ENCODE data around the gene EMSY.
"Not testable (repeated sequence)": the region's sequence is repeated elsewhere in the genome, so short reads cannot be mapped to it uniquely, and the experiment has no call there.

The EMSY gene, protein sequence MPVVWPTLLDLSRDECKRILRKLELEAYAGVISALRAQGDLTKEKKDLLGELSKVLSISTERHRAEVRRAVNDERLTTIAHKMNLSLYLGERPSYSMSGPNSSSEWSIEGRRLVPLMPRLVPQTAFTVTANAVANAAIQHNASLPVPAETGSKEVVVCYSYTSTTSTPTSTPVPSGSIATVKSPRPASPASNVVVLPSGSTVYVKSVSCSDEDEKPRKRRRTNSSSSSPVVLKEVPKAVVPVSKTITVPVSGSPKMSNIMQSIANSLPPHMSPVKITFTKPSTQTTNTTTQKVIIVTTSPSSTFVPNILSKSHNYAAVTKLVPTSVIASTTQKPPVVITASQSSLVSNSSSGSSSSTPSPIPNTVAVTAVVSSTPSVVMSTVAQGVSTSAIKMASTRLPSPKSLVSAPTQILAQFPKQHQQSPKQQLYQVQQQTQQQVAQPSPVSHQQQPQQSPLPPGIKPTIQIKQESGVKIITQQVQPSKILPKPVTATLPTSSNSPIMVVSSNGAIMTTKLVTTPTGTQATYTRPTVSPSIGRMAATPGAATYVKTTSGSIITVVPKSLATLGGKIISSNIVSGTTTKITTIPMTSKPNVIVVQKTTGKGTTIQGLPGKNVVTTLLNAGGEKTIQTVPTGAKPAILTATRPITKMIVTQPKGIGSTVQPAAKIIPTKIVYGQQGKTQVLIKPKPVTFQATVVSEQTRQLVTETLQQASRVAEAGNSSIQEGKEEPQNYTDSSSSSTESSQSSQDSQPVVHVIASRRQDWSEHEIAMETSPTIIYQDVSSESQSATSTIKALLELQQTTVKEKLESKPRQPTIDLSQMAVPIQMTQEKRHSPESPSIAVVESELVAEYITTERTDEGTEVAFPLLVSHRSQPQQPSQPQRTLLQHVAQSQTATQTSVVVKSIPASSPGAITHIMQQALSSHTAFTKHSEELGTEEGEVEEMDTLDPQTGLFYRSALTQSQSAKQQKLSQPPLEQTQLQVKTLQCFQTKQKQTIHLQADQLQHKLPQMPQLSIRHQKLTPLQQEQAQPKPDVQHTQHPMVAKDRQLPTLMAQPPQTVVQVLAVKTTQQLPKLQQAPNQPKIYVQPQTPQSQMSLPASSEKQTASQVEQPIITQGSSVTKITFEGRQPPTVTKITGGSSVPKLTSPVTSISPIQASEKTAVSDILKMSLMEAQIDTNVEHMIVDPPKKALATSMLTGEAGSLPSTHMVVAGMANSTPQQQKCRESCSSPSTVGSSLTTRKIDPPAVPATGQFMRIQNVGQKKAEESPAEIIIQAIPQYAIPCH (N-terminal part only)

GRCh38 chr11:76444384-76445120, at the start of gene EMSY:
TSS of gene EMSY (plus strand) at chr11:76445018. CDS start at chr11:76446939, 1,921 bp downstream.
- peak; percentile 64 to 100 (median 98) for DNase-seq

GRCh38 chr11:76395296-76395695, 49.5 kb upstream of the EMSY start:
- no peak for DNase-seq

DNA sequence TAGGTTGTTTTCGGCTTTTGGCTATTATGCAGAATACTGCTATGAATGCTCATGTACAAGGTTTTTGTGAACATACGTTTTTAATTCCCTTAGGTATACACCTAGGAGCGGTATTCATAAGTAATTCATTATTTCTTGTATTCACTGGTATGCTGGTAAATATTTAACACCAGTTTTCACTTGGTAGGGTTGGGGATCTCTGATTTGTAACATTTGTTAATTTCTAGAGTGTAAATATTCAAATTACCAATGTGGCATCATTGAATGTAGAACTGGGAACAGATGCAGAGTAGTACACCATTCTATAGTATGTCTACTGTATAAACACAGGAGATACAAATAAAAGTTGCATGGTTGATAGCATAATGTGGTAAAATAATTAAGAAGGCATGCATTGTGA, 47.4 kb upstream of the EMSY start:
- DNase-seq, result no peak

DNA sequence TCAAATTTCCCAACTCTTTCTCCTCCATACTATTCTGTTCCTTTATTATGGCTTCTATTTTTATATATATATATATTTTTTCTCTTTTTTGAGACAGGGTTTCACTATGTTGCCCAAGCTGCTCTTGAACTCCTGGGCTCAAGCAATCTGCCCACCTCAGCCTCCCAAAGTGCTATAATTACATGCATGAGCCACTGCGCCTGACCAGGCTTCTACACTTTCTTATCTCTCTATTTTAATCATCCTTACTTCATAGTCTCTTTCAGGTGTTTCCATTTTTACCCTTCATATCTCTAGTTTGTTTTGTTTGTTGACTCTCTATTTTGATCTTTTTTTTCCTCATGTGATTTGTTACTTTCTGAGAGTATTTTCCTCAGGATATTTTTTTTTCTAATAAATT, 43.9 kb upstream of the EMSY start:
- no peak for DNase-seq

GRCh38 chr11:76401484-76401883, 43.3 kb upstream of the EMSY start:
- DNase-seq, result not testable (repeated sequence)

GRCh38 chr11:76406359-76406758, 38.5 kb upstream of the EMSY start:
- no peak for DNase-seq

DNA sequence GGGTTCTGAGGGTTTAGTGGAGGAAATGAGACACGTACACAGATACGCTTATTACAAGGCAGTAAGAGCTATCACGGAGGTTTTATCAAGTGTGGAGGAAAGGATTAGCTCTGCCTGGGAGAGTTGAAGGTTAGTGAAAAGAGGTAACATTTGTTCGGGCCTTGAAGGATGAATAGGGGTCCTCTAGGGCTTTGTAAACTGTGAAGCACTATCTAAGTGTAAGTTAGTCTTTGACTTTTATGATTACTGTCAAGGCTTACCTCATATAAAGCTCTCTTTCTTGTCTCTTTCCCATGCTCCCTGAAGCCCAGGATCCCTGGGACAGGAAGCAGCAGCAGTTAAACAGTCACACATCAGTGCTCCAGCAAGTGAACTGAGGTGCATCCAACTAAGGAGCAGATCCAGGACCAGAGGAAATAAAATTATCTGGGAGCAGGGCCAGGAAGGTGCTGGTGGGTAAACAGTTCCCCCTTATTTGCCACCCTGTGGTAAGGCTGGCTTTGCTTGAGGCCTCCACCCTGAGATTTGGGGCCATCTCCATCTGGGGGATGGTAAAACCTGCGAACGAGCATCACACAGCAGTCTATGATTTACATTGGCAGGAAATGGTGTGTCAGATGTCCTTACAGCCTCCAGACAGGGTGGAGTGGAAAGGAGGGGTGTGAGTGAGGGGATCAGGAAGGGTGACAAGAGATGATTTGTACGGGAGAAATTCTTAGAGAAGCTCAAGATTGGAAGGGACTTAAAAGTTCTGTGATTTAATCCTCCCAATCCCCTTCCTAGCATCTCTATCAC, 36.5 kb upstream of the EMSY start:
- no peak for DNase-seq

DNA sequence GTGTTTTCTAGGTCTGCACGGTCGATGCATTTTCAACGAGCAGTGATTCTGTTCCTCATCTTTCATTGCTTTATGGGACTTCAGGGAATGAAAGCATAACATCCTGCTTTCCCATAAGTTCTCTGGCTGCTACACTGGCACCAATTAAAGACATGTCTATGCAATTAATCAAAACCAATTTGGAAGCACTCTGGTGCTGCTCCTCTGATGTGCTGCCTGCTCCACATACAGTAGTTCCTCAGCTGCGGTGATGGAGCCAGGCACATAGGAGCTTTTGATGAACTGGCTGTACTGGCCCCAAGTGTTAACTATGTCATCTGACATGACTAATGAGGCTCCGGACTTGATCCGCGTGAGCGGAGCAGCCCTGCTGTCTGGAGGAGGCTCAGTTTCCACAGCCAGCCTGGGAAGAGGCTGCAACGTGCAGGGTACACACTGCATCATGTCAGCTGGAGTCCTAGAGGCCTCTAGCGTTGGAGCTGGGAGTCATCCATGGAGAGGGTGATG, 33.9 kb upstream of the EMSY start:
- DNase-seq, result no peak

DNA sequence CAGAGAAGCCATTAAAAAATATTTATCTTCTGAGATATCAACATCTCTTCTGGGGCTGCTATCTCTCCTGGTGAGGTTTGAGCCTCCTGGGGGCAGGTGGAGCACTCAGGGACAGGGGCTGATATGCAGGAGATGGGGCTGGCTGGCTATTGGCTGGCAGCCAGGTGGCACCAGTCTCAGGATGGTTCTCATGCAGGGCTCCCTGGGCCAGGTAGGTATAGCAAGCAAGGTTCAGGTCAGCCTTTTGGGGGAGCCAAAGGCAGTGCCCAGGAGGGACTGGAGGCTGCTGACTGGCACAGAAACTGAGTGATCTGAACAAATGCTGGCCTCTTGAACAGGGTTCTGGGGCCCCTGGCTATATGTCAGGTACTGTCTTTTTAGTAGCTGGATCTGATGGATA, 29.7 kb upstream of the EMSY start:
- no peak for DNase-seq

GRCh38 chr11:76419896-76420295, 24.9 kb upstream of the EMSY start:
- DNase-seq, result no peak

- no peak for DNase-seq
Observed at GRCh38 chr11:76424379-76424778, 20.4 kb upstream of the EMSY start.

- no peak for DNase-seq
Observed at GRCh38 chr11:76424891-76425290, 19.9 kb upstream of the EMSY start.

DNA sequence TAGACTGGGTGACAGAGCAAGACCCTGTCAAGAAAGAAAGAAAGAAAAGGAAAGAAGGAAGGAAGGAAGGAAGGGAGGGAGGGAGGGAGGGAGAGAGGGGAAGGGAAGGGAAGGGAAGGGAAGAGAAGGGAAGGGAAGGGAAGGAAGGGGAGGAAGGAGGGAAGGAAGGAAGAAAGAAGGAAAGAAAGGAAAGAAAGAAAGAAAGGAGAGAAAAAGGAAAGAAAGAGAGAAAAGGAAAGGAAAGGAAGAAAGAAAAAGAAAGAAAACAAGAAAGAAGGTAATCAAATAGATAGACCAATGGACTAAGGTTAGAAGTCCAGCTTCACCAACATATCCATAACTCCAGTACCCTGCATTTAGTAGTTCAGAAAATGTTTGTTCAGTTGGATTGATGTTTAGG, 18.2 kb upstream of the EMSY start:
- DNase-seq, result no peak

DNA sequence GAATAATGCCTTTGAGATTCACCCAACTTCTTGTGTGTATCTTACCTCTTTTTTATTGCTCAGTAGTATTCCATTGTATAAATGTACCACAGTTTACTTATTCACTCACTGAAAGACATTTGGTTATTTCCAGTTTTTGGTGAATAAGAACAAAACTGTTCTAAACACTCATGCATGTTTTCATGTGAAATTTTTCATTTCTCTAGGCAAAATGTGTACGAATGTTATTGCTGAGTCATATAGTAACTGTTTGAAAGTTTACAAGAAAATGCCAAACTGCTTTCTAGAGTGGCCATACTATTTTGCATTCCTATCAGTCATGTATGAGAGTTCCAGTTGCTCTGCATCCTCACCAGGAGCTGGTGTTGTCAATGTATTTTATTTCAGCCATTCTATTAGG, 8.8 kb upstream of the EMSY start:
- no peak for DNase-seq

- no peak for DNase-seq
Observed at GRCh38 chr11:76443268-76443980, 1.4 kb upstream of the EMSY start.

DNA sequence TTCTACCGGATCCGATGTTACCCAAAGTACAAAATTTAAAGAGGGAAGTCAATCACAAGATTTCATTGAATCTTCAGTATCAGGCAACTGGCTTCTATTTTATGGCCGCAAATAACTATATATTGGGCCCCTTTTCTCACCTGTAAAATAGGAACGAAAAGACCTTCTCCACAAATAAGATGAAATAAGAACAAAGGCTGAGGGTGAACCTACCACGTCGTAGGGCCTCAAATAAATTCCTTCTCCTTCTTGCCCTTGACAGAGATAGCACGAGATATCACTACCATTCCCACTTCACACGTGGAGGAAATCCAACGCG, 794 bp upstream of the EMSY start:
- DNase-seq, result no peak

DNA sequence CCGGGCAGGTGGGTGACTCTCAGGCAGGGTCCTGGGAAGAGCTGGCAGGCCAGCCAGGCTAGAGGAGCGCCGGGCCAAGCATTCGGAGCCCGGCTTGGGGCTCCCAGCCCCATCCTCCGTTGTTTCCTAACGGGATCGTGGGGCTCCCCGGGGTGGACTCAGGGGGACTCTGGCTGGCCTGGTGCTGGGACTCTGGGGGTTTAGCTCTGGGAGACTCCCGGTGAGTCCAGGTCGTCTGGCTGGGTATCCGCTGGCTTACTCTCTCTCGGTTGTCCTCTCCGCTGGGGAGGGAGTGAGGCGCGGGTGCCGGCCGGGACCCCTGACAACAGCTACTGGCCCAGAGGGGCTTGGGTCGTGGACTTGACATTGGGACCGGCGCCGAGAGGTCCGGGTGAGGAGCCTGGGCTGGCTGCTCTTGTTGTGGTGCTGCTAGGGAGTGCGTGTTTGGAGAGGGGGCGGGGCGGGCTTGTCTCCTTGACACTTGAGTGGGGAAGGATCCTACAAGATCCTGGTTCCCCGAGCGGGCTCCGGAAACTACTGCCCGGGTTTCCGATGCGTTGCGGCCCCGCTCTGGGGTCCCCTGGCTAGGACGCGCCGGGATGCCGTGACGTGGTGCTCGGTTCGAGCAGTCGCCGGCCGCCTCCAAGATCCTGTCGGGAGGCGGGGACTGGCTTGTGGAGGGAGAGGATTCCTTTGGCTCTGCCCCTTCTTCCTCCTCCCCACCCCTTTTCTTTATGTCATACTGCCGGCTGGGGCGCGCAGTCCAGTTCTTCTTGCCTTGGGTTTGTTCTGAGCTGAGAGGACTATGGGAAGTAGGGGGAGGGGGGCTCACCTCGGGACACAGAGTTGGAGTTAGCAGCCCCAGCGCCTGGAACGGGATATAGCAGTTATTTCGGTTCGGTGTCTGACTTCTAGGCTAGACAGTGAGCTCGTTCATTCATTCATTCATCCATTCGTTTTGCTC, 585 bp downstream of the EMSY start:
- peak in 50 of 51 donors; percentile 7 to 87 (median 58) for DNase-seq

DNA sequence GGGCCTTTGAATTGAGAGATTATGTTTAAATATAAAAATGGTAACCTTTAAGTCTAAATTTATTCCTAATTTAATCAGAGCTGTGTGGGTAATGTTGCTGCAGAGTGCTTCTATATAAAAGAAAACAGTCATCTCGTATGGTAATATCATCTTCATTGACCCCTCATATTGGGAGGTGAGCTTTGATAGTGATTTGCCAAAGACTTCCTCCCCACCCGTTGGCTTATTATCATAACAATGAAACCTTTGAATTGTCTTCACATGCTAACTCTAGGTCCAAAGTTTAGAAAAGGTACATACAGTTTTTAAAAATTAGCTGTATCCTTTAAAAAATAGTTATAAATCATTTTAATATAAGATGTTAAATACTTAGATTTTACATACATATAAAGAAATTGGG, 3.7 kb downstream of the EMSY start:
- DNase-seq, result no peak
